H1 (cell line): Measurements from ENCODE around the gene CBFB.

ENCODE experiments used
- CTCF ChIP-seq, 3 experiments: IDR thresholded peaks; 1 replicate in 2 of 3; 2 replicates in 1 of 3; pipeline versions ENCODE4 v1.5.1 to v1.6.1; 2011; ENCODE audit warnings: low read length in 3 of 3, mild to moderate bottlenecking in 3 of 3, inconsistent platforms in 2 of 3, low read depth in 1 of 3, moderate library complexity in 1 of 3; ENCODE audit not compliant: insufficient read depth in 1 of 3; ENCODE audit errors: control extremely low read depth in 1 of 3
- EZH2 ChIP-seq: fragments of 200-600 bp; sonication (generic); IDR thresholded peaks from 2 replicates; pipeline ENCODE4 v1.7.1; 2012; ENCODE audit warnings: low read depth, mild to moderate bottlenecking, moderate library complexity, low read length, inconsistent platforms; ENCODE audit not compliant: severe bottlenecking
- MAX ChIP-seq: IDR thresholded peaks from 2 replicates; pipeline ENCODE4 v1.6.1; 2012; ENCODE audit warnings: inconsistent platforms

GRCh38 chr16:67011274-67011673 lies 17.7 kb upstream of the CBFB start:
- TF ChIP-seq CTCF (IDR thresholded peaks at IDR 0.05; ENCODE audit: control extremely low read depth in 1 of 3, insufficient read depth in 1 of 3, low read depth in 1 of 3, low read length in 3 of 3), result no peak
- no peak for TF ChIP-seq MAX
- no peak for TF ChIP-seq EZH2
